ENCODE data around the gene CCDC188. TPM values are rescaled to one million over a fixed set of nuclear protein-coding genes. Genes with fewer than 3 reads are reported as not detected.

CCDC188 gene
- total and polyA plus RNA-seq, 2 donors (not counting 1 experiment from before 2014, with no cell fraction given): not detected

DNA sequence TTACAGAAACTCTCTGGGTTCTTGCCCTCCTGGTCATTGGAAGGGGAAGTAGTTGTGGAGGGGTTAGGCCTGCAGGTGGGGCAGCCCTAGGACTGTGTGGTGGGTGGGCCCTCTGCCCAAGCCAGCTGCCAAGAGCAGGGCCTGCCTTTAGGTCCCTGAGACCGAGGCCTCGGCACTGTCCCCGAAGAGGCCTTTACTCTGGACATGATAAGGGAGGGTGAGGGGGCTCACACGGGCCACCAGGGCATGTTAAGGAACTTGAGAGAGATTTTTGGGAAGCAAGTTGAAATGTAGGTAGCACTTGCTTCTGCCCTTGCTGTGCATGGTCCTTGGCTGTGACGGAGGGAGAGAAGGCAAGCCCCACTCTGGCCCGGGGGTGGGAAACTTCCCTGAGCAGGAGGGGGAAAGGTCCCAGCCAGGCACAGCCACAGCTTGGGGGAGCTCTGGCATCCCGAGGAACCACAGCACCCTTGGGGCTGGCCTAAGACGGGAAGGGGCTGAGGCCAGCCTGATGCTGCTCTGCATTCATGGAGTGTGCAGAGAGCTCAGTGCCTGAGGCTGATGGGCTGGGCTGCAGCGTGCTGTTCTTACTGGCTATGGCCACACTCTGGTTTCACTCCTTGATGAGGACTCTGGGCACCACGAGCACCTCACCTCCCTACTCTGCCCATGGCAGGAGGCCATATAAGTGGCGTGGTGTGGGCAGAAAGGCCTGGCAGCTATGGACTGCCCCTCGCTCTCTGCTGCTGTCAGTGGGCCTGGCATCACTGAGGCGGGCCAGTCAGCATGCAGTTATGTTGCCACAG, 42.7 kb downstream of the CCDC188 start:
- no peaks in the 10 kb centered on the region for H3K27me3 ChIP-seq (replicated peaks in 1 of 4; ENCODE audit: control extremely low read depth in 1 of 4, control insufficient read depth in 3 of 4, insufficient read depth in 4 of 4, low read length in 3 of 4)
- H2AFZ ChIP-seq (ENCODE audit: insufficient read depth, low read depth, low read length, poor library complexity, severe bottlenecking): no peak overlapping the region
- Mint-ChIP-seq H3K27ac (no peak overlapping the region), H3K9me3 (ENCODE audit: insufficient read depth) (no peaks in the 10 kb centered on the region), H3K27me3 (no peaks in the 10 kb centered on the region), H3K4me1 (peaks cover 7% of the 10 kb centered on the region), H3K4me3 (no peak overlapping the region)
- intact Hi-C loops (cut with micrococcal nuclease): no loop called here
- 93% methylated on average over 13 of the region's 13 CpGs for WGBS (ENCODE audit: insufficient coverage)
- H3K27ac ChIP-seq (ENCODE audit: low read length in 2 of 2): no peak overlapping the region
- H3K4me2 ChIP-seq (replicated peaks; ENCODE audit: low read depth, low read length, poor library complexity, severe bottlenecking): no peak overlapping the region
- ChIA-PET POLR2A (interaction anchor here (0.6 kb wide), 1 partner anchor 9 kb away, joined by 3 read pairs; the partner anchor contains the start of gene TRMT2A), CTCF (no interaction called here)
- peaks cover 0 to 12% of the 10 kb centered on the region in 2 donors for H3K4me1 ChIP-seq (ENCODE audit: control insufficient read depth in 2 of 2, insufficient read depth in 2 of 2, low read length in 2 of 2)
- no peak for TF ChIP-seq EZH2 (IDR thresholded peaks at IDR 0.05; ENCODE audit: borderline replicate concordance, insufficient read depth, low read depth, low read length, poor library complexity, severe bottlenecking)
- TF ChIP-seq, protein P1, sequence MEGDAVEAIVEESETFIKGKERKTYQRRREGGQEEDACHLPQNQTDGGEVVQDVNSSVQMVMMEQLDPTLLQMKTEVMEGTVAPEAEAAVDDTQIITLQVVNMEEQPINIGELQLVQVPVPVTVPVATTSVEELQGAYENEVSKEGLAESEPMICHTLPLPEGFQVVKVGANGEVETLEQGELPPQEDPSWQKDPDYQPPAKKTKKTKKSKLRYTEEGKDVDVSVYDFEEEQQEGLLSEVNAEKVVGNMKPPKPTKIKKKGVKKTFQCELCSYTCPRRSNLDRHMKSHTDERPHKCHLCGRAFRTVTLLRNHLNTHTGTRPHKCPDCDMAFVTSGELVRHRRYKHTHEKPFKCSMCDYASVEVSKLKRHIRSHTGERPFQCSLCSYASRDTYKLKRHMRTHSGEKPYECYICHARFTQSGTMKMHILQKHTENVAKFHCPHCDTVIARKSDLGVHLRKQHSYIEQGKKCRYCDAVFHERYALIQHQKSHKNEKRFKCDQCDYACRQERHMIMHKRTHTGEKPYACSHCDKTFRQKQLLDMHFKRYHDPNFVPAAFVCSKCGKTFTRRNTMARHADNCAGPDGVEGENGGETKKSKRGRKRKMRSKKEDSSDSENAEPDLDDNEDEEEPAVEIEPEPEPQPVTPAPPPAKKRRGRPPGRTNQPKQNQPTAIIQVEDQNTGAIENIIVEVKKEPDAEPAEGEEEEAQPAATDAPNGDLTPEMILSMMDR (IDR thresholded peaks at IDR 0.05): no peak
- no peak overlapping the region for H3K4me3 ChIP-seq (ENCODE audit: control extremely low read depth in 1 of 5, extremely low read depth in 1 of 5, insufficient read depth in 1 of 5, low read depth in 2 of 5, low read length in 4 of 5)
- no peaks in the 10 kb centered on the region for H3K9me3 ChIP-seq (ENCODE audit: control extremely low read depth in 1 of 3, control insufficient read depth in 2 of 3, insufficient read depth in 1 of 3, low read length in 2 of 3)
- no peaks in the 10 kb centered on the region for H4K20me1 ChIP-seq (ENCODE audit: control insufficient read depth, insufficient read depth, low read length, poor library complexity, severe bottlenecking)
- H3K9ac ChIP-seq (ENCODE audit: low read length): no peak overlapping the region
- no peak for DNase-seq
- peaks cover 0 to 53% of the 10 kb centered on the region in 2 experiments for H3K36me3 ChIP-seq (replicated peaks in 1 of 2; ENCODE audit: control extremely low read depth in 1 of 2, control insufficient read depth in 1 of 2, extremely low read depth in 1 of 2, insufficient read depth in 2 of 2, low read length in 1 of 2)
- no peaks in the 10 kb centered on the region for H3K79me2 ChIP-seq (ENCODE audit: control insufficient read depth, insufficient read depth, low read length)
- no peak for ATAC-seq (ENCODE audit: low read depth)

DNA sequence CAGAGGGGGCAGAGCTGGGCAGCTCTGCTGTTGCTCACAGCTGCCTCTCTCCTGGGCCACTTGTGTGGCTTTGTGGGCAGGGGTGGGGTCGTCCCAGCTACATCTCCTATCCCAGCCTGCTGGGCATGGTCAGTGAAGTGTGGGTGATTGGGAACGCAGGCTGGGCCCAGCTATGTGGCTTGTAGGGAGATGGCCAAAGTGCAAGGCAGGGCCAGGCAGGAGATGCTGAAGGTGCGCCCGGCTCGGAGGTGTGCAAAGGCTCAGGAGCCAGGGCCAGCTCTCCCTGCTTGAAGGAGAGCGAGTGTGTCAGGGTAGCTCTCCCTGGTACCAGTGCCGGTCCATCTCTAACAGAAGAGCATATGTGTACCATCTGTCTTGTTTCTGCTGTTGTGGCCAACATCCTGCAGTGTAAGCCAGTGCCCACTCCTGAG, 43.4 kb downstream of the CCDC188 start:
- CTCF ChIA-PET: no interaction called here
- WGBS (ENCODE audit: insufficient coverage): 100% methylated on average over 7 of the region's 7 CpGs
- Mint-ChIP-seq H3K27me3 (no peaks in the 10 kb centered on the region), H3K27ac (no peak overlapping the region), H3K9me3 (ENCODE audit: insufficient read depth) (no peaks in the 10 kb centered on the region), H3K4me1 (peaks cover 7% of the 10 kb centered on the region), H3K4me3 (no peak overlapping the region)
- H3K4me1 ChIP-seq (ENCODE audit: control insufficient read depth in 2 of 2, insufficient read depth in 2 of 2, low read length in 2 of 2): peaks cover 0 to 12% of the 10 kb centered on the region in 2 donors
- TF ChIP-seq, protein P1 (IDR thresholded peaks at IDR 0.05): no peak
- TF ChIP-seq EZH2 (IDR thresholded peaks at IDR 0.05; ENCODE audit: borderline replicate concordance, insufficient read depth, low read depth, low read length, poor library complexity, severe bottlenecking): no peak
- H3K27me3 ChIP-seq (replicated peaks in 1 of 4; ENCODE audit: control extremely low read depth in 1 of 4, control insufficient read depth in 3 of 4, insufficient read depth in 4 of 4, low read length in 3 of 4): no peaks in the 10 kb centered on the region
- no peaks in the 10 kb centered on the region for H3K79me2 ChIP-seq (ENCODE audit: control insufficient read depth, insufficient read depth, low read length)
- no peak overlapping the region for H3K4me3 ChIP-seq (ENCODE audit: control extremely low read depth in 1 of 5, extremely low read depth in 1 of 5, insufficient read depth in 1 of 5, low read depth in 2 of 5, low read length in 4 of 5)
- no peak for ATAC-seq (ENCODE audit: low read depth)
- H3K9me3 ChIP-seq (ENCODE audit: control extremely low read depth in 1 of 3, control insufficient read depth in 2 of 3, insufficient read depth in 1 of 3, low read length in 2 of 3): no peaks in the 10 kb centered on the region
- H3K36me3 ChIP-seq (replicated peaks in 1 of 2; ENCODE audit: control extremely low read depth in 1 of 2, control insufficient read depth in 1 of 2, extremely low read depth in 1 of 2, insufficient read depth in 2 of 2, low read length in 1 of 2): peaks cover 0 to 47% of the 10 kb centered on the region in 2 experiments
- no peak overlapping the region for H2AFZ ChIP-seq (ENCODE audit: insufficient read depth, low read depth, low read length, poor library complexity, severe bottlenecking)
- H3K4me2 ChIP-seq (replicated peaks; ENCODE audit: low read depth, low read length, poor library complexity, severe bottlenecking): no peak overlapping the region
- no peak for DNase-seq
- H3K9ac ChIP-seq (ENCODE audit: low read length): no peak overlapping the region
- intact Hi-C loops (cut with micrococcal nuclease): no loop called here
- H3K27ac ChIP-seq (ENCODE audit: low read length in 2 of 2): no peak overlapping the region
- POLR2A ChIA-PET: no interaction called here
- H4K20me1 ChIP-seq (ENCODE audit: control insufficient read depth, insufficient read depth, low read length, poor library complexity, severe bottlenecking): no peaks in the 10 kb centered on the region
